Stomach (tissue), 4 donors: ENCODE data around the gene OR2T3.
"Not testable (repeated sequence)": the region's sequence is repeated elsewhere in the genome, so short reads cannot be mapped to it uniquely, and the experiment has no call there.

Experiments
- POLR2A ChIP-seq, 4 donors: fragments of 450-650 bp; IDR thresholded peaks; one replicate each; pipeline ENCODE4 v1.6.1; 2016; ENCODE audit warnings: antibody characterized with exemption in 4 of 4, control low read depth in 2 of 4, mild to moderate bottlenecking in 1 of 4, moderate library complexity in 1 of 4
- POLR2AphosphoS5 ChIP-seq, 3 donors: sonication (generic); formaldehyde crosslinking; IDR thresholded peaks; one replicate each; pipeline ENCODE4 v1.6.1; 2016; ENCODE audit warnings: antibody characterized with exemption in 3 of 3
- TF ChIP-seq, protein P1 (sequence below), 7 experiments: fragments of 450-650 bp in 4 of 7; fragments of 200-600 bp in 3 of 7; sonication (generic) in 3 of 7; IDR thresholded peaks; one replicate each; pipeline ENCODE4 v1.5.1; 2016 to 2019; ENCODE audit warnings: antibody characterized with exemption in 7 of 7, control low read depth in 2 of 7, mild to moderate bottlenecking in 1 of 7

DNA sequence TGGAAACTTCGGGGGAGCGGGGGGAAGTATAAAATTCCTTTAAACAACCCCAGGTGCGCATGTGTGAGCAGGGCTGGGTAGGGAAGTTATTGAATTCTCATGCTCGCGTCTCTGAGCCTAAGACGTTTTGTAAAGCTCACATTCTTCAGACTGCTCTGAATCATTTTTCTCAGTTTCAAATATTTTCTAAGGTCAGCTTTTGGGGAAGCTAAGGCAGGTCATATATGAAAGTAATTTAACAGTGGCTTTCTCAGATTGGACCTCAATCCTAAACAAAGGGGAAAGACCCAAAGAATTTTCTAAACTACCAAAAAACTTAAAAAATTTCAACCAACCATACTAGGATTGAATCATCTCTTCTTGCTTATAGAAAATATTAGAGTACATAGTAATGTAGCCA lies 38.2 kb upstream of the OR2T3 start:
- TF ChIP-seq, protein P1, sequence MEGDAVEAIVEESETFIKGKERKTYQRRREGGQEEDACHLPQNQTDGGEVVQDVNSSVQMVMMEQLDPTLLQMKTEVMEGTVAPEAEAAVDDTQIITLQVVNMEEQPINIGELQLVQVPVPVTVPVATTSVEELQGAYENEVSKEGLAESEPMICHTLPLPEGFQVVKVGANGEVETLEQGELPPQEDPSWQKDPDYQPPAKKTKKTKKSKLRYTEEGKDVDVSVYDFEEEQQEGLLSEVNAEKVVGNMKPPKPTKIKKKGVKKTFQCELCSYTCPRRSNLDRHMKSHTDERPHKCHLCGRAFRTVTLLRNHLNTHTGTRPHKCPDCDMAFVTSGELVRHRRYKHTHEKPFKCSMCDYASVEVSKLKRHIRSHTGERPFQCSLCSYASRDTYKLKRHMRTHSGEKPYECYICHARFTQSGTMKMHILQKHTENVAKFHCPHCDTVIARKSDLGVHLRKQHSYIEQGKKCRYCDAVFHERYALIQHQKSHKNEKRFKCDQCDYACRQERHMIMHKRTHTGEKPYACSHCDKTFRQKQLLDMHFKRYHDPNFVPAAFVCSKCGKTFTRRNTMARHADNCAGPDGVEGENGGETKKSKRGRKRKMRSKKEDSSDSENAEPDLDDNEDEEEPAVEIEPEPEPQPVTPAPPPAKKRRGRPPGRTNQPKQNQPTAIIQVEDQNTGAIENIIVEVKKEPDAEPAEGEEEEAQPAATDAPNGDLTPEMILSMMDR (IDR thresholded peaks at IDR 0.05): not testable (repeated sequence)
- not testable (repeated sequence) for TF ChIP-seq POLR2AphosphoS5, POLR2A (IDR thresholded peaks at IDR 0.05)
